GM18511 (cell line): Measurements from ENCODE around the gene JAKMIP2.
"Not testable (repeated sequence)": the region's sequence is repeated elsewhere in the genome, so short reads cannot be mapped to it uniquely, and the experiment has no call there.

Experiments used
- ATAC-seq: cut with Tn5 transposase; IDR thresholded peaks from one replicate; pipeline ENCODE4 v1.9.1; 2021; ENCODE audit warnings: mild to moderate bottlenecking, moderate library complexity; ENCODE audit not compliant: unreplicated experiment

The JAKMIP2 gene

GRCh38 chr5:147563466-147564123, 218.9 kb downstream of the JAKMIP2 start:
- ATAC-seq, result no peak

GRCh38 chr5:147561435-147561834, 221.1 kb downstream of the JAKMIP2 start:
- ATAC-seq, result no peak

- no peak for ATAC-seq
Measured at GRCh38 chr5:147560718-147561331, 221.7 kb downstream of the JAKMIP2 start.

- no peak for ATAC-seq
Measured at GRCh38 chr5:147559749-147560148, 222.8 kb downstream of the JAKMIP2 start.

GRCh38 chr5:147558826-147559225, 223.7 kb downstream of the JAKMIP2 start:
- ATAC-seq, result peak; percentile 71

GRCh38 chr5:147557876-147558745, 224.4 kb downstream of the JAKMIP2 start:
- ATAC-seq, result no peak

GRCh38 chr5:147555176-147555575, 227.4 kb downstream of the JAKMIP2 start:
- no peak for ATAC-seq

- ATAC-seq, result no peak
Measured at GRCh38 chr5:147554261-147554817, 228.2 kb downstream of the JAKMIP2 start.

GRCh38 chr5:147553817-147554216, 228.7 kb downstream of the JAKMIP2 start:
- ATAC-seq, result not testable (repeated sequence)

GRCh38 chr5:147552897-147553296, 229.6 kb downstream of the JAKMIP2 start:
- no peak for ATAC-seq

GRCh38 chr5:147551677-147552076, 230.9 kb downstream of the JAKMIP2 start:
- ATAC-seq, result no peak

- no peak for ATAC-seq
Measured at GRCh38 chr5:147547730-147548129, 234.8 kb downstream of the JAKMIP2 start.

GRCh38 chr5:147544556-147544955, 238.0 kb downstream of the JAKMIP2 start:
- ATAC-seq, result no peak

- no peak for ATAC-seq
Measured at GRCh38 chr5:147539053-147539452, 243.5 kb downstream of the JAKMIP2 start.

- no peak for ATAC-seq
Measured at GRCh38 chr5:147538236-147538635, 244.3 kb downstream of the JAKMIP2 start.
